Activated T-helper 1 cell treated with Interleukin-2 at 50 U/mL for 16 hours (primary cell): ENCODE data around the gene SUPV3L1.
A peak's percentile ranks its signal among the peaks of the same experiment; 100 is the strongest.
"Not testable (repeated sequence)": the region's sequence is repeated elsewhere in the genome, so short reads cannot be mapped to it uniquely, and the experiment has no call there.

Experiments
- DNase-seq: peaks from one replicate; pipeline ENCODE4 v3.0.0-alpha.2; 2020; ENCODE audit warnings: low read depth

SUPV3L1 gene

DNA sequence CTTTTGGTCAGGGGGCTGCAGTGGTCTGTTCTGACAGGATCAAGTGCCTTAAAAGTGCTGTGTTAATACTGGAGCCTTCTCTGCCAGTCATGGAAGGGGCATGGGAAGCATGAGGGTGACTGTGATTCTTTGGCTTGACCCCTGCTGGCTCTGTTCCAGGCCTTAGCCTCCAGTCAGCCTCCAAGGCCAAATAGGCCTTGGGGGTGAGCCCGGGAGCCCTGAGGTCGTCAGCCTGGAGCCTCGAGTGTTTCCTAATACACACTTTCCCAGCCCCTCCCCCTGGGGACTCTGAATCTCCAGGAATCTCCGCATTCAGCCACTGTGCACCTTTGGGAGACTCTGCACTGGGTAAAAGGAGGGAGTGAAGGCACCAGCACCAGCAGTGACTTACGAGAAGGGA, 50.1 kb downstream of the SUPV3L1 start:
- no peak for DNase-seq

DNA sequence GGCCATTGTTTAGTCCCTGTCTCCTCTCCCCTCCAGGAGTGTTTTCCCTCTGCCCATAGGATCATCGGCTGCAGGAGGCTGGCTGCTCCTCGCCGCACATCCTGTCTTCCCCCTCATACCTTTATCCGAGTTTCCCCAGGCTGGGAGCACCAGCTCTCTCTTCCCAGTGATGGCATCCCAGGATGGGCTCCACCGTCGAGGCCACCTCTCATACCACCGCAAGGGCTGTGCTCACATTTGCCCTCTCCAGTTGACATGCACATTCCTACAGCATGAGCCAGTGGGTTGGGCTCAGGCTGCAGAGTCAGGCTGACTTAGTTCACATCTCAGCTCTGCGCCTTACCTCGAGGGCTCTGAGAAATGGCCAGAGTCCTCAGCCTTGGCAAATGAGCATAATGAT, 52.2 kb downstream of the SUPV3L1 start:
- DNase-seq, result no peak

DNA sequence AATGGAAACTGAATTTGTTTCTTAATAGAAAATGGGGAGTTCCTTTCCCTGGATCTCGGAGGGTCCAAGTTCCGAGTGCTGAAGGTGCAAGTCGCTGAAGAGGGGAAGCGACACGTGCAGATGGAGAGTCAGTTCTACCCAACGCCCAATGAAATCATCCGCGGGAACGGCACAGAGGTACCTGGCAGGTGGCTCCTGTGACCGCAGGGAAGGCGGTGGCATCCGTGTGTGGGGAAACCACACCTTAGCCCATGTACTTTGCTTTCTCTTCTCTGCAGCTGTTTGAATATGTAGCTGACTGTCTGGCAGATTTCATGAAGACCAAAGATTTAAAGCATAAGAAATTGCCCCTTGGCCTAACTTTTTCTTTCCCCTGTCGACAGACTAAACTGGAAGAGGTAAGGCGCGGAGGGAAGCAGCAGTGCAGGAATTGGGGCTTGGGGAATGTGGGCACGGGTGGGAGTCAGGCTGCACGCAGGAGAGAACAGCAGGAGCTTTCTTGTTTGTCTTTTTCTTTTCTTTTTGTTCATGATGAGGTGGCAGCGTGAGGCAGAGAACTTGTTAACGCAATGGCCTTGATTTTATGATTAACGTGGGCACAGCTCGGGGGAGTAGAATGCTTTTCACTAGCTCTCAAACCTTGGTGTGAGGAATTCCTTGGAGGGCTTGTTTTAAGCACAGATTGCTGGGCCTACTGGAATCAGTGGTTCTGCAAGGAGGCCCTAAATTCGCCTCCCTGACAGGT, 52.9 kb downstream of the SUPV3L1 start:
- no peak for DNase-seq

DNA sequence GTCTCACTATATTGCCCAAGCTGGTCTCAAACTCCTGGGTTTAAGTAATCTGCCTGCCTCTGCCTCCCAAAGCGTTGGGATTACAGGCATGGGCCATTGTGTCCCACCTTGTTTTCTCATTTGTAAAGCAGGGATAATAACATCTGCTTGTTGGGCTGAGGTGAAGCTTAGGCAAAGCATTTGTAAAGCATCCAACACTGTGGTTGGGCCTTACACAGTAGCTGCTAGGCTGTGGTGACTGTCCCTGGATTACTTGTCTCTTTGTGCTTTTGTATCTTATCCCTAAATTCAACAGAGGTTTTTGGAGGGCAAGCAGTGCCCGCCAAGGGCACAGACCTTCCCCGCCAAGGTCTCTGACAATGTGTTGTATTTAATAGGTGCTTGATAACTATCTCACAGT, 54.4 kb downstream of the SUPV3L1 start:
- no peak for DNase-seq

DNA sequence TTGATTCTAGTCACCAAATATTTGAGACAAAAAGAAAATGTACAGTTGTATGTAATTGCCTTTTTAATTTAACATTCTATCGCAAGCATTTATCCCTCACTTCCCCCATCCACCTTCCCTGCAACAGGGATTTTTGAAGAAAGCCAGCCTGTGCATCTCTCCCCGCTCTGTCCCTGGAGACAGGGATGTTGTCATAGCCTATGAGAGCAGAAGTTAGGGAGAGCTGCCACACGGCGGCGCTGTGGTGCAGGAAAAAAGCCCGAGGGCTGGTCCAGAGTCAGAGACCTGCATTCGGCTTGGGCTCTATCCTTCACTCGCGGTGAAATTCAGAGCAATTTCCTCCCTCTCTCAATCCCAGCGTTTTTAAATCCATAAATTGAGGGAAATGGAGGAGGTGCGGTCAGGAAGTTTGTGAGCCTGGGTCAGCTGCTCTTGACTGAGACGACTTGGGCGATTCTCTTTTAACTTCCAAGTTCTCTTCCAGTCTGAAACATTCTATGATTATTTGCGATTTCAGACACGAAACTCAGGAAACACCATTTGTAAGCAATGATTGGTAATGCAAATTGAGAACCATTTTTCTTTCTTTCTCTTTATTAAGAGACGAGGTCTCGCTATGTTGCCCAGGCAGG, 57.6 kb downstream of the SUPV3L1 start:
- DNase-seq, result peak; percentile 75

DNA sequence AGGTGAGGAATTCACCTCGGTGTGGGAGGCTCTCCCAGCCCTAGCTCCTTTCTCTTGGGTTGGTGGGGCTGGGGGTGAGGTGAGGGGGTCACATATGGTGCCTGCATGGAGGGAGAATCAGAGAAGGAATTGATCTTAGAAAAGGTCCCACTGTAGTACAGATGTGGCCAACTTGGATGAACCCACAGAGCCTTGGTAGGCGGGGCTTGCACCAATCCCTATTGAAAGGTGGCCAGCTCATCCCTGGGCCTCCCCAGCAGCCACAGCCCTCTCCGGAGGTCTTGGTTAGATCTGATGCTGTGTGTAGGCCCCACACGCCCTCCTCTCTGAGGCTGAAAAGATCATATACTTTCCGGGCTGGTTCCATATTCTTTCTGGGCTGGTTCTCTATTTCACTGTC, 59.1 kb downstream of the SUPV3L1 start:
- DNase-seq, result no peak

DNA sequence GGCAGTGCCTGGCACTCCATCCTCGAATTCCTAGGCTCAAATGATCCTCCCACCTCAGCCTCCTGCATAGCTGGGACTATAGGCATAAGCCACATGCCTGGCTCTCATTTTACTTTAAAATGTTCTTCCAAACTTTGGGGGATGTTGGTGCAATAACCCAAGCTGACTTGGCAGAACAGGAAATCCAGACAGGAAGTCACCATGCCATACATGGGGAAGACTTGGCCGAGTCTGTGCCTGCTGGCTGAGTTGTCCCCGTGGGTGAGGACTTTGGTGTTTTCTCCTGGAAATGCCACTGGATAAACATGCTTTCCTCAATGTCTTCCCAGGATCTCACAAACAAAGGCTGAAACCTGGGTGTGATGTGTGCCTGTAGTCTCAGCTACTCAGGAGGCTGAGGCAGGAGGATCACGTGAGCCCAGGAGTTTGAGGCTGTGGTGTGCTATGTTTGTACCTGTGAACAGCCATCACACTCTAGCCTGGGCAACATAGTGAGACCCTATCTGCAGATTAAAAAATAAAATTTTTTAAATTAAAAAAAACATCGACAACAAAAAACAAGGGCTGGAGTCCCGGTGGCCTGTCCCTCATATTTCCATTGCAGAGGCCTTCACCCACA, 59.9 kb downstream of the SUPV3L1 start:
- no peak for DNase-seq

DNA sequence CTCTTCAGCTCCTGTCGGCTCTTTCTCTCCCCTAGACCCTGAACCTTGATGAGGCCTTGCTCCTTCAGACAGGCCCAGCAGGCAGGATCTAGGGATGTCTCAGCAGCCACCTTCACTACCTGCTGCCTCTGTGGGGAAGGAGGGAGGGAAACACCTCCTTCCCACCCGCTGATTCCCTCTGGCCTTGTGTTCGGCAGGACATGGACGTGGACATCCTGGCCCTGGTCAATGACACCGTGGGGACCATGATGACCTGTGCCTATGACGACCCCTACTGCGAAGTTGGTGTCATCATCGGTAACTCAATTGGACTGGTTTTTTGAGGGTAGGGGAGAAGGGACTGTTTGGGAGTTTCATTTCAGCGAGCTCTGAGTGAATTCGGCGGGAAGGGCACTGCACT, 60.4 kb downstream of the SUPV3L1 start:
- no peak for DNase-seq

DNA sequence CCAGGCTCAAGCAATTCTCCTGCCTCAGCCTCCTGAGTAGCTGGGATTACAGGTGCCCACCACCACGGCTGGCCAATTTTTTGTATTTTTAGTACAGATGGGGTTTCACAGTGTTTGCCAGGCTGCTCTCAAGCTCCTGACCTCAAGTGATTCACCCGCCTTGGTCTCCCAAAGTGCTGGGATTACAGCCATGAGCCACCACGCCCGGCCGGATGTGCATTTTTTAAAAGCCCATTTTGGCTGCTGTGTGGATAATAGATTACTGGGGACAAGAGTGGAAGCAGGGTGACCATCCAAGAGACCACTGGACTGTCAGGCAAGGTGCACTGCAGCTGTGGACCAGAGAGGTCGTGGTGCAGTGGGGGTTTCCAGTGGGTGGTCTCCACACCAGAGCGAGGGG, 61.5 kb downstream of the SUPV3L1 start:
- DNase-seq, result no peak

DNA sequence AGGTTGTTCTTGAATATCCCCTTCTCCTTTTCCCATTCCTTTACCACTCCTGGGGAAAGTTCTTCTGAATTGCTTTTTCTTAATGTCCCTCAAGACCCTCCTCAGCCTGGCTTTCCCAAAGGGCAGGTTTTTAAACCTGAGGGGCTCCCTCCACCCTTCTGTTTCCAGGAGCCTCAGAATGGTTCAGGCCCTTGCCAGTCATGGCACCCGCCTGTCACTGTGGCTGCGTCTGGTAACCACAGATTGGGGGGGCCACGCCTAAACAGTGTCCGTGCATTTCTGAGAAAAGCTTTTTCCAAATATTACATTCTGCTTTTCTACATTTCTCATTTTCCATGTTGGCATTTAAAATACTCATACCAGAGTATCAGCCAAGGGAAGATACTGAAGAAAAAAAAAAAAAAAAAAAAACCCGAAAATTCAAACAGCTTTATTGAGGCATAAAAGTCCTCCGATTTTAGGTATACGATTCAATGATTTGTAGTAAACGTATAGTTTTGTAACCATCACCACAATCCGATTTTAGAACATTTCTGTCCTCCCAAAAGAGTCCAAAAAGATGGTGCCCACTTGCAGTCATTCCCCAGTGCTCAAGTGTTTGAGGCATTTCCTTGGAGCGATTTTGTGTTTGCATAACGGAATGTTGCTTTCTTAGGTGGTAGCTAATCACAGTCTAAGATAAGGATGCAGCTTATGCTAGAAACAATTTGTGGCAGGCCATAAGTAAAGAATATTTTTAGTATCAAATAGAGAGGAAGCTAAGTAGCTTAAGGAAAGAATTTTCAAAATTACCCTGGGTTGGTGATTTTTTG, 62.2 kb downstream of the SUPV3L1 start:
- no peak for DNase-seq

DNA sequence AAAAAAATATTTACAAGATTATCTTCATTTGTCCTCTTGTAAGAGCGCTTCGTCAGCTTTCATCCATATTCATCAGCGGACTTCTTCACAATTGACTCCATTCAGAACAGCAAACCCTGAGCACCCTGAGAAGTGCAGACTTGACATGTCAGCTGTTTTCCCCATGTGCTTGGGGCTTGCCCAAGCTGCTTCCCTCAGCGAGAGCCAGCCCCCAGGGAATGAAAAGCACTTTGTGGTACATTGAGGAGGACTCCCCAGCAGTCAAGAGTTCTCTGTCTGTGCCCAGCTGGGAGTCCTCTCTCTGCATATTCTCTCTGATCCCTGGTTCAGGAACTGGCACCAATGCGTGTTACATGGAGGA, 62.8 kb downstream of the SUPV3L1 start:
- DNase-seq, result no peak

DNA sequence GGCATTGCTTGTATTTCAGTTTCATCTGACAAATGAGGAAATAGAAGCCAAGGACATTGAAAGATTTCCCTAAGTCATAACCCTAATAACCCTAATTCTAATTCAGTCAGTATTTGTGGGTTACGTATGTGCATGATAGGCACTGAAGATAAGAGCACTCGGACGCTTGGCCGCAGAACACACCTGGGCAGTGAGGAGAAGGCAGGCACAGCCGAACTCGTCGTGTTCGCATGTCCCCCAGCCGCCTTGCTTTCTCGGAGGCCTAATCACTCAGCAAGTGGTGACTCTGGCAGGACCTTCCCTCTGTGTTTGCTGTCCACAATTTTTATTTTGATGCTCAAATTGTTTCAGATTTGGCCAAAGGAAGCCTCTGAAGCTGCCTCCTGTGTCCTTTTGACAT, 63.8 kb downstream of the SUPV3L1 start:
- DNase-seq, result no peak

DNA sequence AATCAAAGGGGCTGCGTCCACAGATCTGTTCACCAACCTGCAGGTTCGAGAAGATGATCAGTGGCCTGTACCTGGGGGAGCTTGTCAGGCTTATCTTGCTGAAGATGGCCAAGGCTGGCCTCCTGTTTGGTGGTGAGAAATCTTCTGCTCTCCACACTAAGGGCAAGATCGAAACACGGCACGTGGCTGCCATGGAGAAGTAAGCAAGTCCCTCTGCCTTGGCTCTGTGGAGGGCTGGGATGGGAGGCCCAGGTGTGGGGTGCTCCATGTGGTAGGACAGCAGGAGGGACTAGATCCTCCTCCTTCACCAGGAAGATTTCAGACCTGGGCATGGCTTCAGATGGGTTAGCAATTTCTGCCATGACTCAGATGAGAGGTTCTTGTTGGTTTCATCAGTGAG, 66.0 kb downstream of the SUPV3L1 start:
- no peak for DNase-seq

DNA sequence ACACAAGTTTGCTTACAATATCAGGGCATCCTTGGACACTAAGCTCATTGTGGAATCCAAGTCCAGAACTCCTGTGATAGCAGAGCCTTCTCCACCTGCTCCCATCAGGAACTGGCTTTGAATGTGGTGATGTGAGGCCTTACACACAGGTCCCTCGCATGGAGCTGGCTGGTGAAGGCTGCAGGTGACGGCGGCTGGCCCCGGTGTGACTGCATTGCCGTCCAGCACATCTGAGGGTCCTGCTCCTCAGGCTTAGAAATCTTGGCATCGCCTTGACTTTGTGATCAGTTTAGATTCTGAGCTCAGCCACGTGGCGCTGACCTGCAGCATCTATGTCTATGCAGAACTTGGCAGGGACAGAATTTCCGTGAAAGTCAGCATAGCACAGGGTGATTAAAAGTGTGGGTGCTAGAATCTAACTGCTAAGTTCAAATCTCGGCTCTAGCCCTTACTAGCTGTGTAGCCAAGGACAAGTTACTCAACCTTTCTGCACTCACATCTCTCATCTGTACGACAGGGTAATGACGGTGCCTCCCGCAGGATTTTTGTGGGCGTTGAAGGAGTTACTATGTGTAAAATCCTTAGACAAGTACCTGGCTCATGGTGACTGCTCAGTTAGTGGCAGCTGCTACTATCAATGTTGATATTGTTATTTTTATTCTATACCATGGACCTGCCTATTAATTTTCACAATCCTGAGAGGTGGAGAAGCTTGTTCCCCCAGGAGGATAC, 66.7 kb downstream of the SUPV3L1 start:
- DNase-seq, result no peak

DNA sequence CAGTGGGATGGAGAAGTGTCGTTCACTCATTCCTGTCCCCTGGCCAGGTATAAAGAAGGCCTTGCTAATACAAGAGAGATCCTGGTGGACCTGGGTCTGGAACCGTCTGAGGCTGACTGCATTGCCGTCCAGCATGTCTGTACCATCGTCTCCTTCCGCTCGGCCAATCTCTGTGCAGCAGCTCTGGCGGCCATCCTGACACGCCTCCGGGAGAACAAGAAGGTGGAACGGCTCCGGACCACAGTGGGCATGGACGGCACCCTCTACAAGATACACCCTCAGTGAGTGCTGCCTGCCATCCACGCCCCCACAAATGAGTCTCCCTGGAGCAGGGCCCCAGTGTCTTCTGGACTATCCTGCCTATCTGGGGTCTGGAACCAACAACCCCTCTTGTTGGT, 67.3 kb downstream of the SUPV3L1 start:
- DNase-seq, result no peak

DNA sequence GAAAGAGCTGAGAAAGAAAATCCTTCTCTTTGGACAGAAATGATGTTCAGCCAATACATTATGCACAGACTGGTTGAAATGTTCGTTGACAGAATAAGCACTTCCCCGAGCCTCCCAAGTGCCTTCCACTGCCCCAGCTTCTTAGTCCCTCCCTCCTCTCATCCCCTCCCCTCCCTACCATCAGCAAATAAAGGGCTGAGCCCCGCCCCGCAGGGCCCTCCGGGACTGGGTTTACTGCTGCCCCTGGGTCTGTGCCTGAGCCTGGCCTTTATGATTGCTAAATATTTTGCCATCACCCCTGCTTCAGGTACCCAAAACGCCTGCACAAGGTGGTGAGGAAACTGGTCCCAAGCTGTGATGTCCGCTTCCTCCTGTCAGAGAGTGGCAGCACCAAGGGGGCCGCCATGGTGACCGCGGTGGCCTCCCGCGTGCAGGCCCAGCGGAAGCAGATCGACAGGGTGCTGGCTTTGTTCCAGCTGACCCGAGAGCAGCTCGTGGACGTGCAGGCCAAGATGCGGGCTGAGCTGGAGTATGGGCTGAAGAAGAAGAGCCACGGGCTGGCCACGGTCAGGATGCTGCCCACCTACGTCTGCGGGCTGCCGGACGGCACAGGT, 68.2 kb downstream of the SUPV3L1 start:
- DNase-seq, result no peak

DNA sequence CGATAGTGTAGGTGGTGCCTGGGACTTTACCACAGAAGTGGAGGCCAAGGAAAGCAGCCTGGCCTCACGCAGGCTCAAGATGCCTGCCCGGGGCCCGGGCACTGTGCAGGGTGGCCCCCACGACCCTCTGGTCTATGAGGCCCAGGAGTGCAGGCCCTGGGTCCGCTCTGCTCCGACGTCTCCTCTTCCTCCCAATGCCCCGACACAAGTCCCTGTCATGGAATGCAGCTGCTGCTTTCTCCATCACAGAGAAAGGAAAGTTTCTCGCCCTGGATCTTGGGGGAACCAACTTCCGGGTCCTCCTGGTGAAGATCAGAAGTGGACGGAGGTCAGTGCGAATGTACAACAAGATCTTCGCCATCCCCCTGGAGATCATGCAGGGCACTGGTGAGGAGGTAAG, 70.0 kb downstream of the SUPV3L1 start:
- no peak for DNase-seq

DNA sequence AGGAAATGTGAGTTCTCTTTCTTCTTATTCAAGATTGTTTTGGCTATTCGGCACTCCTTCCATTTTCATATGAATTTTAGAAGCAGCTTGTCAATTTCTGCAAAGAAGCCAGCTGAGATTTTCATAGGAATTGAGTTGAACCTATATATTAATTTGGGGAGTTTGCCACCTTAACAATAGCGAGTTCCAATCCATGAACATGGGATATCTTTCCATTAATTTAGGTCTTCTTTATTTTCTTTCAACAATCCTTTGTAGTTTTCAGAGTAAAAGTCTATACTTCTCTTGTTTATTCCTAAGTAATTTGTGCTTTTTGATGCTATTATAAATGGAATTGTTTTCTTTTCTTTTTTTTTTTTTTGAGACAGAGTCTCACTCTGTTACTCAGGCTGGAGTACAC, 71.4 kb downstream of the SUPV3L1 start:
- DNase-seq, result not testable (repeated sequence)

DNA sequence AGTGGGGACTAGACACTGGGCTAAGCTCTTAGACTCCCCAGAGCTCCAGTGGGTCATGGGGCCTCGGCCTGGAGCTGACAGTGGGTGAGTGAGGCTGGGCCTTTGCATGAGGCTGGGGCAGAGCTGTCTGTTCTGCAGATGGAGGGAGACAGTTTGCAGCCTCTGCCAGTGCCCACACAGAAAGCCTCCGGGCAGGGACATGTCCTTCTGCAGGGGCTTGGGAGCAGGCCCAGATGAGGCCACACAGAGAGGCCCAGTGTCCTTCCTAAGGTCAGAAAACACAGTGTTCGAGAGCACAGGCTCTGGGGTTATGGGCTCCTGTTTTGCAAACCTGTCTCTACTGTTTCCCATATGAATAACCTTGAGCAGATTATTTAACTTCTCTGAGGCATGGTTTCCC, 73.1 kb downstream of the SUPV3L1 start:
- DNase-seq, result no peak

DNA sequence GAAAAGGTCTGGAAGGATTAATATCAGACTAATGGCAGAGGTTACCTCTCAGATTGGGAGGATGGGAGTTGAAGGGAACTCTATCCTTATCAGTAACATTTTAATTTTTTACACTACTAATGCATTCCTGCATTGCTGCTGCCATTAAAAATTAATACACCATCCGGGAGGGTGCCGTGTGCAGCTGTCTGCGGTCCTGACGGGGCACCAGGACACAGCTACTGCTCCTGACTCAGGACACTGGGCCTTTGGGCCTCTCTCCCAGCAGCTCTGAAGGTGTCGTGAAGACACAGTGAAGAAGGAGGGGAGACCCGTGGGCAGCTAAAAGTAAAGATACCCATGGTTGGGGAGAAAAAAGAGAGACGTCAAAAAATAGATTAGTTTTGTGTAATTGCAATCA, 74.8 kb downstream of the SUPV3L1 start:
- no peak for DNase-seq
